GM21723 (cell line): ENCODE results near the gene SLC39A1.
"Not testable (repeated sequence)": the region's sequence is repeated elsewhere in the genome, so short reads cannot be mapped to it uniquely, and the experiment has no call there.

Experiments
- ATAC-seq: cut with Tn5 transposase; IDR thresholded peaks from one replicate; pipeline ENCODE4 v1.9.1; 2021; ENCODE audit warnings: mild to moderate bottlenecking, moderate library complexity; ENCODE audit not compliant: unreplicated experiment

Gene SLC39A1, protein sequence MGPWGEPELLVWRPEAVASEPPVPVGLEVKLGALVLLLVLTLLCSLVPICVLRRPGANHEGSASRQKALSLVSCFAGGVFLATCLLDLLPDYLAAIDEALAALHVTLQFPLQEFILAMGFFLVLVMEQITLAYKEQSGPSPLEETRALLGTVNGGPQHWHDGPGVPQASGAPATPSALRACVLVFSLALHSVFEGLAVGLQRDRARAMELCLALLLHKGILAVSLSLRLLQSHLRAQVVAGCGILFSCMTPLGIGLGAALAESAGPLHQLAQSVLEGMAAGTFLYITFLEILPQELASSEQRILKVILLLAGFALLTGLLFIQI

GRCh38 chr1:153963030-153963849, at the start of gene SLC39A1:
Gene SLC39A1 (minus strand): TSS chr1:153963537. CDS start chr1:153962715, 822 bp downstream.
- peak; percentile 44 for ATAC-seq

- not testable (repeated sequence) for ATAC-seq
These were observed 49.2 kb upstream of the SLC39A1 start for GRCh38 chr1:154012543-154012942.

DNA sequence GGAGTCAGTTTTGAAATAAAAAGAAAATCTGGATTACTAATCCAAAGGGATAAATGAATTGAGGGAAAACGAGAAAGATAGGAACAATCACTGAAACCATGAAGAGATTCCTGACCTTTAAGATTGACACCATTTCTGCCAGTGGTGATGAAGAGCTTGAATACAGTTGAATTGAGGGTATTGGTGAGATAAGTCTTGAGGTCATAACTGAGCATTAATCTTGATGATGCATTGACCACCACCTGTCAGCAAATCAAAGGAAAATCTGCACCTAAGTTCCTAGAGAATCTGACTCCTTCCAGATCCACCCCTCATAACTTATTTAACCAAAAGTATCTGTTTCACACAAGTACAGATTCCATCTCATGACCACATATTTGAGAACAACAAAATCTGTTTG, 48.8 kb upstream of the SLC39A1 start:
- ATAC-seq, result no peak

- ATAC-seq, result no peak
These were observed 42.8 kb upstream of the SLC39A1 start for GRCh38 chr1:154006136-154006535.

DNA sequence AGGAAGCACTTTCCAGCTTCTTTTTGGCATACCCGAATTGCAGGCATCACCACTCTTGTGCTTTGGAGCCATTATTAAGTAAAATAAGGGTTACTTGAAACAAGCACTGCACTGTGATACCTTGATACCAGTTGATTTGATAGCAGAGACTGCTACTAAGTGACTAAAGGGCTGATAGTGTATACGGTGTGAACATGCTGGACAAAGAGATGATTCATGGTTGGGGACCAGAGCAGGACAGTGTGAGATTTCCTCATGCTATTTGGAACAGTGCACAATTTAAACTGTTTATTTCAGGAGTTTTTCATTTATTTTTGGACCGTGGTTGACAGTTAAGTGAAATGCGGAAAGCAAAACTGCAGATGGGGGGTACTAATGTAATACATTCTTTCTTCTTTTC, 37.1 kb upstream of the SLC39A1 start:
- ATAC-seq, result no peak

DNA sequence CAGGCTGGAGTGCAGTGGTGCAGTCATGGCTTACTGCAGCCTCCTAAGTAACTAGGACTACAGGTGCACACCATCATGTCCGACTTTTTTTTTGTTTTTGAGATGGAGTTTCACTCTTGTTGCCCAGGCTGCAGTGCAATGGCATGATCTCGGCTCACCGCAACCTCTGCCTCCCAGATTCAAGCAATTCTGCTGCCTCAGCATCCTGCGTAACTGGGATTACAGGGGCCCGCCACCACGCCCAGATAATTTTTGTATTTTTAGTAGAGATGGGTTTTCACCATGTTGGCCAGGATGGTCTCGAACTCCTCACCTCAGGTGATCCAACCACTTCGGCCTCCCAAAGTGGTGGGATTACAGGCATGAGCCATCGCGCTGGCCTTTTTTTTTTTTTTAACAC, 33.5 kb upstream of the SLC39A1 start:
- not testable (repeated sequence) for ATAC-seq

DNA sequence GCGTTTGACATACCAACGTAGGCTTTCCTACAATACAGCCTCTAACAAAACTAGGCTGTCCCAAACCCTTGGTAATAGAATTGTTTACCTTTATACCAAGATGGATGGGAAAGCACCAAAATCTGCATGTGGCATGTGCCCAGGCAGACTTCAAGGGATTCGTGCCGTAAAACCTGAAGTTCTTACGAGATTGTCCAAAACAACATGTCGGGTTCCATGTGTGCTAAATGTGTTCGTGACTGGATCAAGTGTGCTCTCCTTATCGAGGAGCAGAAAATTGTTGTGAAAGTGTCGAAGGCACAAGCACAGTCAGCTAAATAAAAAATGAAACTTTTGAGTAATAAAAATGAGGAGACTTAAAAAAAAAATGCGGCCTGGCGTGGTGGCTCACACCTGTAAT, 32.3 kb upstream of the SLC39A1 start:
- no peak for ATAC-seq

DNA sequence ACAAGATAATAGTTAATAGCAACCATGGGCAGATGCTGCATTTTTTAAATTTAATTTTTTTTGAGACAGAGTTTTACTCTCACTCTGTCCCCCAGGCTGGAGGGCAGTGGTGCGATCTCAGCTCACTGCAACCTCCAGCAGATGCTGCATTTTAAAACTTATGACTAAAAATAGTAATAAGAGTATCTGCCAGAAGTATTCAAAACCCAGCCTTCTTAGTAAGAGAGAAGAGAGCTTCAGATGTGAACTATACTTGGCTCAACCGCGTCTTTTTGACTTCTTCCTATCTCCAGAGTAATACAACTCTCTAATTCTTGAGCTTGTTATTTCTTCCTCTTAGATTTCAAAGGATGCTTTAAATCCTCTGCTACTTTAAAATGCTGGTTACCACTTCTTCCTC, 31.9 kb upstream of the SLC39A1 start:
- ATAC-seq, result no peak

DNA sequence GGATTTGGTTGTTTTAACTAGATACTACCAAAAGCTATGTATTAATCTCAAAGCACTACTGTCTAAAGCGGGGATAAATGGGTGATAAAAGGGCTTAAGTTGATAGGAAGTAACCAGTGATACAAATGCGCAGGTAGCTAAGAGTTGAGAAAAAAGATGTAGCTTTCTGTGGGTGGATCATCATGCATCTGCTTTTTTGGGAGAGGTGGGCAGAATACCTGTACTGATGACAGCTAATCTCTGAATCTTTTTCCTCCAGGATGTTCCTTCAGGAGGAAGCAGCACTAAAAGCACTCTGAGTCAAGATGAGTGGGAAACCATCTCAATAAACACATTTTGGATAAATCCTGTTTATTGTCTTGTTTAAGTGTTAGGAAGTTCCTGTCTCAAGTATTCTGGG, 28.5 kb upstream of the SLC39A1 start:
- no peak for ATAC-seq

DNA sequence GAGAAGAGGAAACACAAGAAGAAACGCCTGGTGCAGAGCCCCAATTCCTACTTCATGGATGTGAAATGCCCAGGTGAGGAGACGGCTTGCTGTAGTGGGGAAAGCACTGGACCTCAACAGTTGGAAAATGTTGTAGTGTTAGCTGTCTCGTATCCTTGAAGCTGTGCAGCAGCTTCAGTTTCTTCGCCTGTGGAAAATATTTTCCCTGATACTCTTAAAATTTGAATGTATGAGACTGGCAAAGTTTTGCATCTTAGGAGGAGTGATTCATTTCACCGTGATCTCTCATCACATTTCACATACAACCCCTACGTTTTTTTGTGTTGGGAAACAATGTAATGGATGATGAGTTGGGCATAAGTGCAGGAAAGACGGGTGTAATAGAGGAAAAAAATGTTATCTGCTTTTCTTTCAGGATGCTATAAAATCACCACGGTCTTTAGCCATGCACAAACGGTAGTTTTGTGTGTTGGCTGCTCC, 27.9 kb upstream of the SLC39A1 start:
- no peak for ATAC-seq

DNA sequence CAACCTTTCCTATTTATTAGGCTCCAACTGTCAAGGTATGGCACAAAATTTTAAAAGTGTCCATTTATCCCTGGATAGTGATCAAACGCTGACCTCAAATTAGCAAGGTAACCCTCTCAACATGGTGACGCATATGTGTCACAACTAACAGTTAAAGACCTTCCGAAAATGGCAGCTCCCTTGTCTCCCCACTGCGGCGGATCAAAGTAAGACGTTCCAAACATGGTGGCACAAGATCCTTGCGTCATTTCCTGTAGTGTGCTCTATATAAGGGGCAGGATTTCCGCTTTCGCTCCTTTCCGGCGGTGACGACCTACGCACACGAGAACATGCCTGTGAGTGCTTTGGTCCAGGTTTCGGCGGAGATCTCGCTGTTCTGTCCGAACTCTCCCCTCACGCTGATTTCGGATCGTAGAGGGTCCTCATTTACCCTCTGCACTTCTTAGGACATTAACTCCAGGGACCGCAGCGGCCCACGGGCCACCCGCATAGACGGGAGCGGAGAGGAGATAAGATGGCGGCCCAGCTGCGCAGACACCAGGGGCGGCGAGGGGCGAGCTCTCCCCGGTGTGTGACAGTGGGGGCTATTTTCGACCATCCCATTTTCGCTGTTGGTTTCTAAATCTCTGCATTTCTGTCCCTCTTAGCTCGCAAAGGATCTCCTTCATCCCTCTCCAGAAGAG, 27.3 kb upstream of the SLC39A1 start, which contains the start of gene RPS27:
RPS27 (plus strand) TSS at position 295 of the 683 bp plus-strand sequence; CDS start at position 330, 35 bp downstream.
- ATAC-seq, result peak; percentile 66

- no peak for ATAC-seq
These were observed 24.3 kb upstream of the SLC39A1 start for GRCh38 chr1:153987621-153988020.

- no peak for ATAC-seq
These were observed 22.8 kb upstream of the SLC39A1 start, which contains the start of gene RAB13 for GRCh38 chr1:153985941-153986761. Gene RAB13 (minus strand): TSS chr1:153986339. CDS start chr1:153986236, 103 bp downstream.

DNA sequence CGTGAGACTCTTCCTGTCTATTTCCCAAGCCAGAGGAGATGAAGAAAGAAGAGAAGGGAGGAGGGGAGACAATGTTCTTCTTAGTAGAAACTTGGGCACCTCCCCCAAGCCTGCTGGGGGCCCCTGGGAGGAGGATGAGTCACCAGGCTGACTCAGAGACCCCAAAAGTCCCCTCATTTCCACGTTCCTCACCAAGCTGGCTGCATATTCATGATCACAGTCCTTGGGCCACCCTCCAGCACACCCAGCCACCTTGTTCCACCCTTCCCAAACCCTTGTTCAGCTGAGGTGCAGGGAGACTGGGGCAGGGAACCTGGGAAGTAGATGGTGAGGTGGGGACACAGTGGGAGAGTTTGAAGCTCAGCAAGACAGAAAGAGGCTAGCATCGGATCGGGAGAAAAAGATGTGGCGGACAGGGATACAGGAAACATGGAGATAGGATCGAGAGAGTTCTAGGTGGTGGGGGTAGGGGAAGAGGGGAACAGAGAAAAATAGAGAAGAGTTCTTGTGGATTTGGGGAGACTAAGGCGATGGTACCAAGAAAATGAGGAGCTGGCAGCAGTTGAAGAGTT, 22.1 kb upstream of the SLC39A1 start:
- no peak for ATAC-seq

- no peak for ATAC-seq
These were observed 21.0 kb upstream of the SLC39A1 start for GRCh38 chr1:153984123-153984894.

DNA sequence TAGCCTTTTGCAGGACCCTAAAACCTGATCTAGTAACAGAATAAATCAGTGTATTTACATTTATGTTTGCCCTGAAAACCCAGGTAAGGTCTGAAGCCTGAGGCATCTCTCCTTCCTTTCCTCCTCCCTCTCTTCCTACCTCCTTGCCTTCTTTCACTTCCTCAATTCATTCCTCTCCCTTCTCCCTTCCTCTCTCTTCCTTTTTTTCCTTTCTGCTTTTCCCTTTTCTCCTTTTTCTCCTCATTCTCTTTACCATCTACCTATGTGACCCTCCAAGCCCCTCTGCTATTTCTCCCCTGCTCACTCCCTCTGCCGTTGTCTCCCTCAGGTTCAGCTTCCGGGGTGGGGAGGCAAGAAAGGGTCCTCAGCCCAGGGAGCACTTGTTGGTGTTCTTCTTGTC, 18.4 kb upstream of the SLC39A1 start:
- not testable (repeated sequence) for ATAC-seq

DNA sequence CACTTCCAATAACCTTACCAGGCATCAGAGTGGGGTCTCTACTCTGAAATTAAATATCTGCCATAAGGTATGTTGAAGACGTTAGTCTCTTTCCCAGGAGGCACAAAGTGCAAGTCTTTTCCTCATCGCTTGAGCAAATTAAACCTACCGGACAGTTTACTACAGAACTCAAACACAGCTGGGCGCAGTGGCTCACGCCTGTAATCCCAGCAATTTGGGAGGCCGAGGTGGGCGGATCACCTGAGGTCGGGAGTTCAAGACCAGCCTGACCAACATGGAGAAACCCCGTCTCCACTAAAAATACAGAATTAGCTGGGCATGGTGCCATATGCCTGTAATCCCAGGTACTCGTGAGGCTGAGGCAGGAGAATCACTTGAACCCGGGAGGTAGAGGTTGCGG, 15.8 kb upstream of the SLC39A1 start:
- not testable (repeated sequence) for ATAC-seq

GRCh38 chr1:153978274-153978909, 15.1 kb upstream of the SLC39A1 start:
- no peak for ATAC-seq
